ENCODE data around the gene BAIAP3.

GRCh38 chr16:1397779-1398178 is 64.3 kb downstream of the BAIAP3 start:
- TF ChIP-seq CTCF (IDR thresholded peaks at IDR 0.05; ENCODE audit: insufficient read depth, low read length) (no peak), REST (IDR thresholded peaks at IDR 0.05; ENCODE audit: insufficient replicate concordance, low read depth) (no peak), GABPA (IDR thresholded peaks at IDR 0.05; ENCODE audit: low read depth) (no peak), POLR2AphosphoS5 (IDR thresholded peaks at IDR 0.05; ENCODE audit: low read depth) (no peak)

Data from HL-60 (cell line).